Stimulated activated memory B cell treated with anti-CD40 and anti-IgM and Interleukin-4, amounts not matched to agents 10 μg/mL and 1 μg/mL and 100 μg/mL, for 72 hours (primary cell): Measurements from ENCODE around the gene TBC1D4.
"Not testable (repeated sequence)": the region's sequence is repeated elsewhere in the genome, so short reads cannot be mapped to it uniquely, and the experiment has no call there.

Experiments
- ATAC-seq: fragments of 150-1000 bp; cut with Tn5 transposase; 2 replicates; pipeline ENCODE4 v1.10.0; 2021
- H3K27ac Mint-ChIP-seq: one replicate; pipeline ENCODE4 v1.8.0; 2022; ENCODE audit warnings: mild to moderate bottlenecking, mixed read lengths
- H3K27me3 Mint-ChIP-seq: one replicate; pipeline ENCODE4 v1.8.0; 2022; ENCODE audit warnings: mixed read lengths
- H3K36me3 Mint-ChIP-seq: one replicate; pipeline ENCODE4 v1.8.0; 2022; ENCODE audit warnings: mixed read lengths
- H3K4me1 Mint-ChIP-seq: one replicate; pipeline ENCODE4 v1.8.0; 2022; ENCODE audit warnings: mixed read lengths
- H3K4me3 Mint-ChIP-seq: one replicate; pipeline ENCODE4 v1.8.0; 2022; ENCODE audit warnings: mild to moderate bottlenecking, moderate library complexity, mixed read lengths
- H3K9me3 Mint-ChIP-seq: one replicate; pipeline ENCODE4 v1.8.0; 2022; ENCODE audit warnings: mixed read lengths

The TBC1D4 gene

DNA sequence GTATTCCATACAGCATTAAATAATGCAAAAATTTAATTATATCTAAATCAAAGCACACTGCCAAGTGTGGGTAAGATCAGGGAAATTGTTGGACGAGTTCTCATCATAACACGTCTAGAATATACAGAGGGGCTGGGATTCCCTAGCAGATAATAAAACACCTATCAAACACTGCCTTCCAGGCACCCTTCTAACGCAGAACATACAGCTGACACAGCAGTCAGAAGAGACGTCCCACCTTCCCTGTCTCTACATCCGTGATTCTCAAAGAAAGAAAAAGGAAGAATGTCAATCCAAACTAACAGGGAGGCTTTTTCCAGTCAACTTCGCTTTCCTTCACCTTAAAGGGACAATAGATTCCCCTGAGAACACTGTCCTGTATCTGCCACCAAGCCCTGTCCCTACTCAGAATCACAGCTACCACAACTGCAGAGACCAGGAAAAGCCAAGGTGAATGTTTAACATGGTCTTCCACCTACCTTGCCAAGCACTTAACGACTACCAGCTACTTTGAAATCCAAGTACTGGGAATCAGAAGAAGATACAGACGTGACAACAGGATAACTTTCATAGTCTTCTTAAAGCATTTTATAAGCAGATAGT lies 38.5 kb downstream of the TBC1D4 start:
- H3K27ac Mint-ChIP-seq: no peak overlapping the region
- H3K27me3 Mint-ChIP-seq: peaks cover 25% of the 10 kb centered on the region
- H3K4me3 Mint-ChIP-seq: no peak overlapping the region
- no peak for ATAC-seq
- H3K36me3 Mint-ChIP-seq: no peaks in the 10 kb centered on the region
- no peaks in the 10 kb centered on the region for H3K9me3 Mint-ChIP-seq
- H3K4me1 Mint-ChIP-seq: no peaks in the 10 kb centered on the region

DNA sequence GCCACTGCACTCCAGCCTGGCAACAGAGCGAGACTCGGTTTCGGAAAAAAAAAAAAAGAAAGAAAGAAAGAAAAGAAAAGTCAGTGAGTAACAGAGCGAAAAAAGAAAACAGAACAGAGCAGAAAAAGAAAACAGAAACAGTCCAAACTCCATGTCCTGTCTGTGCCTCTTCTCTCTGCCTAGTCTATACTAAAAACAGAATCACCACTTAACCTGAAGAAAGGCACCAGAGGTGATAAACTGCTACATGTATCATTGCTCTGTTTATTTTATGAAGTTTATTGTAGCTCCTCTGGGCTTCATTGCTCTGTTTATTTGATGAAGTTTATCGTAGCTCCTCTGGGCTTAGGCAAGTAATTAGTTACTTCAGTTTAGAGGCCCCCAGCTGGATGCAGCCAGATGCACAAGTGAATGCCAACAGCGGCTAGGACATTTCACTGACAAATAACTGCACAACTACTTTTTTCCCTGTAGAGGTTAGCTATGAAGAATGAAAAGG lies 39.2 kb downstream of the TBC1D4 start:
- Mint-ChIP-seq H3K27ac (no peak overlapping the region), H3K4me1 (no peaks in the 10 kb centered on the region), H3K4me3 (no peak overlapping the region), H3K36me3 (no peaks in the 10 kb centered on the region), H3K9me3 (no peaks in the 10 kb centered on the region), H3K27me3 (peaks cover 25% of the 10 kb centered on the region)
- ATAC-seq: no peak

DNA sequence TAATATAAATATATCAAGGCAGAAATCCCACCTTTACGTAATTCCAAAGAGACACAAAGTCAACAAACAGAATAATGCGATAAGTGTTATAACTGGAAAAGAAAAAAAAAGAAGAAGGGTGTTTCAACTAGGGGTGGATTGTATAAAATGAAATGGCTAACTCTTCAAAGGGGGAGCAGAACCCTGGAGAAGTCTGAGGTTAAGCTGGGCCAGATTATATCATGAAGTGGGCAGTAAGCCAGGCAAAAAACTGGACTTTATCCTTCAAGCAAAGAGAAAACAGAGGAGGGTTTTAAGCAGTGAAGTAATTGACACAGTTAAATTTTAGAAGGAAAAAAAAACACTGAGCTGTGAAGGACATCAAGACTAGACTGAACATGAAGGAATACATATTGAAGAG lies 41.9 kb downstream of the TBC1D4 start:
- H3K4me3 Mint-ChIP-seq: no peak overlapping the region
- H3K27me3 Mint-ChIP-seq: peaks cover 33% of the 10 kb centered on the region
- H3K27ac Mint-ChIP-seq: no peak overlapping the region
- no peaks in the 10 kb centered on the region for H3K36me3 Mint-ChIP-seq
- no peak for ATAC-seq
- H3K4me1 Mint-ChIP-seq: no peaks in the 10 kb centered on the region
- peaks cover 3% of the 10 kb centered on the region for H3K9me3 Mint-ChIP-seq

DNA sequence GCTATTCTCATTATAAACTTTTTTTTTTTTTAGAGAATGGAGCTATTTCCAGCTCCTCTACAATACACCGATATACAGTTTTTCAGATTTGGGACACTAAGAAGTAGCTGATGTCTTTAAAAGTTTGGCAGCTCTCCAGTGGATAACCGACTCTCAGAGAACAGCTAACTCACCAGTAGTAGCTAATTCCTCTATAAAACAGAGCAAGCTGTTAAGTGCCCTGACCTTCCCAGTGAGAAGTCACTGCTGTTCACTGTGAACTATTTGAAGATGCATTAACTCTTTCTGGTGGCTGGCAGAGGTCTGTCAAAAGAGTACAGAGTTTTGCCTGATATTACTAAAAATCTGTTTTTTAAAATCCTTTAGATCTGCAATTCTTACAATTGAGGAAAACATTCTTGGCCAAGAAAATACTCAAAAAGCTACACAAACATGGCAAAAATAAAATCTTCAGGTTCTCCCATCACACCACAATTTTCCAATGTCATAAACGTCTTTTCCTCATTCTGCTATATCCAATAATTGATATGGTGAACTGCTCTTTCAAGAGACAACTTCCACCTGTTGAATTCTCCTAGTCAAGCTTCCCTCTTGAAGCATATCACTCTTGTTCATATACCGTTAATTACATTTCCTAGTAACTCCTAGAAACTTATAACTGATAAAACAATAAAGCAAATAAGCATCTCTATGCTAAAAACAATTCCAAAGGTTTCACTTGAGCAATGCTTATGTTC lies 44.2 kb downstream of the TBC1D4 start:
- Mint-ChIP-seq H3K4me1 (no peaks in the 10 kb centered on the region), H3K36me3 (no peaks in the 10 kb centered on the region), H3K9me3 (peaks cover 5% of the 10 kb centered on the region), H3K27ac (no peak overlapping the region), H3K4me3 (no peak overlapping the region), H3K27me3 (peaks cover 27% of the 10 kb centered on the region)
- ATAC-seq: no peak

- ATAC-seq, H3K4me3 Mint-ChIP-seq, H3K36me3 Mint-ChIP-seq, H3K9me3 Mint-ChIP-seq, H3K4me1 Mint-ChIP-seq, H3K27ac Mint-ChIP-seq: not testable (repeated sequence)
- H3K27me3 Mint-ChIP-seq: peaks cover 36% of the 10 kb centered on the region
These were observed 47.8 kb downstream of the TBC1D4 start for GRCh38 chr13:75434126-75434525.

- H3K4me3 Mint-ChIP-seq: no peak overlapping the region
- H3K36me3 Mint-ChIP-seq: no peaks in the 10 kb centered on the region
- peaks cover 5% of the 10 kb centered on the region for H3K9me3 Mint-ChIP-seq
- no peaks in the 10 kb centered on the region for H3K4me1 Mint-ChIP-seq
- H3K27ac Mint-ChIP-seq: no peak overlapping the region
- ATAC-seq: no peak
- peaks cover 49% of the 10 kb centered on the region for H3K27me3 Mint-ChIP-seq
These were observed 49.1 kb downstream of the TBC1D4 start for GRCh38 chr13:75432811-75433244.

GRCh38 chr13:75432045-75432444 lies 49.9 kb downstream of the TBC1D4 start:
- Mint-ChIP-seq H3K27me3 (peaks cover 57% of the 10 kb centered on the region), H3K4me1 (no peaks in the 10 kb centered on the region), H3K4me3 (no peak overlapping the region), H3K27ac (no peak overlapping the region), H3K9me3 (peaks cover 5% of the 10 kb centered on the region), H3K36me3 (no peaks in the 10 kb centered on the region)
- ATAC-seq: no peak

DNA sequence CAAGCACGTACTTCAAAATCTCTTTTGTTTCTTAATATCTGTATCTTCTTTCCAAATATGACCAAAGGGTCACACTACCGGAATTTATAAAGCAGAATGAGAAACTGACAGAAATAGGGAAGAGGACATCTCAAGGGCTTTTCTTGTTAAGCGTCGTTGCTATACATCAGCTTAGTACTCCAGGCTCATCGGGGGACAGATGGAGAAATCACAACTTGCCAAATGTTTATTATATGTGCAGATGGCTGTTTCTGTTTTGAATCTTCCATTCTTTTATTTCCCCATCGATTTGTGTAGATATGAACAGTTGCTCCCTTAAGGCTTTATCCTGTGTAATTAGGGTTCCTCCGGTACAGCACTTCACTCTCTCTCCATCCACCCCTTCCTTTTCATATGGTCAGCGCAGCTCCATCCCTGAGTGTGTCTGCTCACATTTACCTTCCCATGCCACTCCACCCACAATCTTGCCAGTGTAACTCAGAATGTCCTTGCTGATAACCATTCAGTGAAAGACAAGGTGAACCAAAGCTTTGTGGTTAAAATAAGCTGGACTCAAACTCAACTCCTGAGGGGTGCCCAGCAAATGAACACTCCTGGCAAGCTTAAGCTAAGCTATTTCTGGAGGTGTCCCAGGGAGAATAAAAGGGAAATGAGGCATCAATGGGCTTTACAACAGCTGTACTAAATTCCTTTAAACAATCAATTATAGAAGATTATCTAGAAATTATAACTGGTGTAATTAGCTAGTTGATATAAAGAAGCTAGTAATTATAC lies 51.3 kb downstream of the TBC1D4 start:
- H3K4me1 Mint-ChIP-seq: no peaks in the 10 kb centered on the region
- H3K4me3 Mint-ChIP-seq: no peak overlapping the region
- no peak overlapping the region for H3K27ac Mint-ChIP-seq
- ATAC-seq: no peak
- peaks cover 2% of the 10 kb centered on the region for H3K9me3 Mint-ChIP-seq
- peaks cover 48% of the 10 kb centered on the region for H3K27me3 Mint-ChIP-seq
- no peaks in the 10 kb centered on the region for H3K36me3 Mint-ChIP-seq

DNA sequence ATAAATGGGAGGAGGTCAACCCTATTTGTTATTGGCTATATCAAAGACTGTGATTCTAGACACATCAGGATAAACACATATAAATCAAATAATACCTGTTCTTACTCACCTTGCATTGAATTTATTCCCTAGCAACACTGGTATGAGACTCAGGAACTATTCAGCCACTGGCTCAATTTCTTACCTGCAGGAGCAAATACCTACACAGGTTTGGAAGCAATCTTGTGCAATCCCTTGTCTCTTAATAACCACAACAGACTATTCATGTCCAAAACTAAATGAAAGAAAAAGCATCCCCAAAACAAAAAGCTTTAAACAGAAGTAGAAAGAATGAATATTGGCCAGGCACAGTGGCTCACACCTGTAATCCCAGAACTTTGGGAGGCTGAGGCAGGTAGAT lies 55.5 kb downstream of the TBC1D4 start:
- Mint-ChIP-seq H3K27me3 (peaks cover 41% of the 10 kb centered on the region), H3K27ac (no peak overlapping the region), H3K9me3 (no peaks in the 10 kb centered on the region), H3K4me1 (peaks cover 9% of the 10 kb centered on the region), H3K4me3 (no peak overlapping the region), H3K36me3 (no peaks in the 10 kb centered on the region)
- ATAC-seq: no peak

DNA sequence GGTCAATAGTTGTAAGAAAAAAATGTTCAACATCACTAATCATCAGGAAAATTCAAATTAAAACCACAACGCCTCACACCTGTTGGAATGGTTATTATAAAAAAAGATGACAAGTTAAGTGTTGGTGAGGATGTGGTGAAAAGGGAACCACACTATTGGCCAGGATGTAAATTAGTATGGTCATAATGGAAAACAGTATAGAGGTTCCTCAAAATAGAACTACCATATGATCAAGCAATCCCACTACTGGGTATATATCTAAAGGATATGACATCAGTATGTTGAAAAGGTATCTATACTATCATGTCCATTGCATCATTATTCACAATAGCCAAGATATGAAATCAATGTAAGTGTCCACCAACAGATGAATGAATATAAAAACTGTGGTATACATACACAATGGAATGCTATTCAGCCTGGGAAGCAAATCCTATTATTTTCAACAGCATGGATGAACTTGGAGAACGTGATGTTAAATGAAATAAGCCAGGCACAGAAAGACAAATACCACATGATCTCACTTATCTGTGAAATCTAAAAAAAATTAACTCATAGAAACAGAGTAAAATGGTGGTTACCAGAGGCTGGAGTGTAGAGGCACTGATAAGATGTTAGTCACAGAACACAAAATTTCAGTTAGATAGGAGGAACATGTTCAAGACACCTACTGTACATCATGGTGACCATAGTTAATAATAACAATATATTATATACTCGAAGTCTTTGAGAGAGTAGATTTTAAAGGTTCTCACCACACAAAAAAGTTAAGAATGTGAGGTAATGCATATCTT lies 56.6 kb downstream of the TBC1D4 start:
- Mint-ChIP-seq H3K36me3 (no peaks in the 10 kb centered on the region), H3K27me3 (peaks cover 39% of the 10 kb centered on the region), H3K9me3 (no peaks in the 10 kb centered on the region), H3K27ac (no peak overlapping the region), H3K4me1 (peaks cover 9% of the 10 kb centered on the region), H3K4me3 (no peak overlapping the region)
- ATAC-seq: no peak

GRCh38 chr13:75423946-75424345 lies 58.0 kb downstream of the TBC1D4 start:
- H3K27ac Mint-ChIP-seq: no peak overlapping the region
- H3K9me3 Mint-ChIP-seq: no peaks in the 10 kb centered on the region
- no peak overlapping the region for H3K4me3 Mint-ChIP-seq
- peaks cover 9% of the 10 kb centered on the region for H3K4me1 Mint-ChIP-seq
- no peak for ATAC-seq
- no peaks in the 10 kb centered on the region for H3K36me3 Mint-ChIP-seq
- peaks cover 40% of the 10 kb centered on the region for H3K27me3 Mint-ChIP-seq

DNA sequence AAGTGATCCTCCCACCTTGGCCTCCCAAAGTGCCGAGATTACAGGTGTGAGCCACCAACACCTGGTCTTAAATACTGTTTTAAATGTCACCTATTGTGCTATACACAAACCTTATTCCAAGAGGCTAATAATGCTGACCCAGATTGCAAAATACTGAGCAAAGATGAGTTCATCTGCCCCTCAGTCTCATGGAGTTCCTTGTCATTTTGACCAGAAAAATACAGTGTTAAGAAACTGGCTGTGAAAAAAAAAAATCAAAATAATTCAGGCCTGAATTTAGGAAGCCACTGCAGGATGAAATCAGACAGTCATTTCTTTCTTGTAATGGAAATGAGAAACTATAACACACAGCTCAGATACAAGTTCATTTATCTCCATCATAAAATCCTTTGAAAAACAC lies 59.9 kb downstream of the TBC1D4 start:
- no peak for ATAC-seq
- H3K27ac Mint-ChIP-seq: no peak overlapping the region
- H3K9me3 Mint-ChIP-seq: no peaks in the 10 kb centered on the region
- peaks cover 9% of the 10 kb centered on the region for H3K4me1 Mint-ChIP-seq
- peaks cover 30% of the 10 kb centered on the region for H3K27me3 Mint-ChIP-seq
- H3K36me3 Mint-ChIP-seq: no peaks in the 10 kb centered on the region
- H3K4me3 Mint-ChIP-seq: no peak overlapping the region

DNA sequence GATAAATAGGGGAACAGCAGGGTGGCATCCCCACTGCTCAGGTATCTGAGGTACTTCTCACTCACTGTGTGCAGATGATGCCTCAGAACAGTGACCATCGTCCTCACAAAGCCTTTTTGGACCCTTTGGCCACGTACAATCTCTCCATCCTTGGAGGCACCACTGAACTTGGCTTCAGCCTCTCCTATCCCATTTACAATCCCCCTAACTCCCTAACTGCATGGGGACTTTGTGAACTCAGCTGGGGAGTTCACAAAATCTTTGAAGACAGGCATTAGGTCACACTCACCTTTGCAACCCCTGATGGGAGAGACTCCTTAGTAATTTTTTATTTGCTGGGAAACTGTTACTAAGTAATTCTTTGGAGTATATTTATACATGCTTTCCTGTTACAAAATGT lies 60.8 kb downstream of the TBC1D4 start:
- Mint-ChIP-seq H3K9me3 (no peaks in the 10 kb centered on the region), H3K4me3 (no peak overlapping the region), H3K27ac (no peak overlapping the region)

DNA sequence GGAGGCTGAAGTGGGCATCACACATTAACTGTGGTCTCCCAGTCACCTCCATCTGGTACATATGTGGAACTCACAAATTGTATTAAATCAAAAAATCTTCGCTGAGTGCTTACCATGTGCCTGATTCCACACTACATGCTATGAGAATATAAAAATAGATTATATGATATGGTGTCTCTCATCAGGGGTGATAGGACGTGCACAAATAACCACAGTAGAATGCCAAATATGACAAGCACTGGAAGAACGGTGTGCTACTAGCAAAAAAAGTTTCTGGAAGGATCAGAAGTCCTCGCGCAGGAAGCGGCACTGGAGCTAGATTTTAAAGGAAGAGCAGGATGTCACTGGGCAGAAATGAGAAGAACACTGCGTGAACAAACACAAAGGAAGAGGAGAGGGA lies 62.3 kb downstream of the TBC1D4 start:
- Mint-ChIP-seq H3K9me3 (no peaks in the 10 kb centered on the region), H3K36me3 (no peaks in the 10 kb centered on the region), H3K27me3 (peaks cover 35% of the 10 kb centered on the region), H3K4me3 (no peak overlapping the region), H3K4me1 (peaks cover 2% of the 10 kb centered on the region), H3K27ac (no peak overlapping the region)
- ATAC-seq: no peak

More for the DNA sequence above, 60.8 kb downstream of the TBC1D4 start:
- H3K27me3 Mint-ChIP-seq: peaks cover 35% of the 10 kb centered on the region
- H3K4me1 Mint-ChIP-seq: peaks cover 9% of the 10 kb centered on the region
- ATAC-seq: no peak
- no peaks in the 10 kb centered on the region for H3K36me3 Mint-ChIP-seq

- H3K27me3 Mint-ChIP-seq: peaks cover 35% of the 10 kb centered on the region
- no peaks in the 10 kb centered on the region for H3K36me3 Mint-ChIP-seq
- H3K4me1 Mint-ChIP-seq: no peaks in the 10 kb centered on the region
- ATAC-seq: no peak
- no peaks in the 10 kb centered on the region for H3K9me3 Mint-ChIP-seq
- no peak overlapping the region for H3K4me3 Mint-ChIP-seq
- no peak overlapping the region for H3K27ac Mint-ChIP-seq
These were observed 63.0 kb downstream of the TBC1D4 start for GRCh38 chr13:75418997-75419396.
